GM19468 (cell line): ENCODE results near the gene PKN3.
A peak's percentile ranks its signal among the peaks of the same experiment; 100 is the strongest.
"Not testable (repeated sequence)": the region's sequence is repeated elsewhere in the genome, so short reads cannot be mapped to it uniquely, and the experiment has no call there.

ENCODE experiments used
- ATAC-seq: cut with Tn5 transposase; IDR thresholded peaks from one replicate; pipeline ENCODE4 v1.9.1; 2021; ENCODE audit warnings: mild to moderate bottlenecking, moderate library complexity, moderate number of reproducible peaks; ENCODE audit not compliant: unreplicated experiment; ENCODE audit errors: extremely low read depth

PKN3 gene

DNA sequence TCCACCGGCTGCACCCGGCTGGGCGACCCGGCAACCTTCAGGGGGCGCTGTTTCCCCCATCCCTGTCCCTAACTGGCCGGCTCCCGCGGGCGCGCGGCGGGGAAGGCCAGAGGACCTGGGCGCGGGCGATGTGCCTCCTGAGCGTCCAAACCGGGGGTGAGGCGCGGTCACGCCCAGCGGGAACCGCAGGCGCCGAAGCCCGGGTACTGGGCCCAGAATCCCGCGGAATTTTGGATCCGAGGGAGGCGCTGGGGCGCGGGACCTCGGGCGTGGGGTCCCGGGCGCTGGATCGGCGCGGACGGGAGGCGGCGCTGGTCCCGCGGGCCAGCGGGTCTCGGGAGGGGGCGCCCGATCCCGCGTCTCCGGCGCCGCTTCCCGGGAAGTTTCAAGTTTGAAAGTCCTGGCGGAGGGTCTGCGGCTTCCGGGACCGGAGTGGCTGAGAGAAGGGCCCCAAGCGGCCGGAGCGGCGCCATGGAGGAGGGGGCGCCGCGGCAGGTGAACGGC lies at the start of gene PKN3:
Gene PKN3, plus strand, starts transcription at position 59 of the 504 bp plus-strand sequence. Its CDS starts 413 bp downstream, at position 472.
- ATAC-seq: peak; percentile 42

DNA sequence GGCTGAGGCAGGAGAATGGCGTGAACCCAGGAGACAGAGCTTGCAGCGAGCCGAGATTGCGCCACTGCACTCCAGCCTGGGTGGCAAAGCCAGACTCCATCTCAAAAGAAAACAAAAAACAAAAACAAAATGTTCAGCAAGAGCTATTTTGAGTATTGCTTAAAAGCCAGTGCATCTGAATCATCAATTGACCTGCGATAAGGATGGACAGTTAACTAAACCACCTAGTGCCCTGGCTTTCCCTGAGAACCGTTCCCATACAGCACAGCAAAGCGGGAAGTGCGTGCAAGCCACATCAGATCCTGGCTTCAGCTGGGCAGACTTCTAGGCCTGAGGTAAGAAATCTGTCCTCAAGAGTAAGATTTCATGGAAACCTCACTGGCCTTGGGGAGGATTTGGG lies 48.4 kb upstream of the PKN3 start:
- no peak for ATAC-seq

DNA sequence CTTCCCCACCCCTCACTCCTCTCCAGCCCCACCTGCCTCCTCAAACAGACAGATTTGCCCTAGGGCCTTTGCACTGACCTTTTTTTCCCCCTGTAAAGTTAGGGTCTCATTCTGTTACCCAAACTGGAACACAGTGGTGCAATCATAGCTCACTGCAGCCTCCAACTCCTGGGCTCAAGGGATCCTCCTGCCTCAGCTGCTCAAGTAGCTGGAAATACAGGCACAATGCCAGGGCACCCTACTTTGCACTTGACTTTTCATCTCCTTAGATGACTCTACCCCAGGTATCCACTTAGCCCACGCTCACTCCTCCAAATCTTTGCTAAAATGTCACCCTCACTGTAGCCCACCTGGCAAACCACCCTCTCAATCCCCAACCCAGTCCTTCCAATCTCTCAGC lies 47.8 kb upstream of the PKN3 start:
- no peak for ATAC-seq

DNA sequence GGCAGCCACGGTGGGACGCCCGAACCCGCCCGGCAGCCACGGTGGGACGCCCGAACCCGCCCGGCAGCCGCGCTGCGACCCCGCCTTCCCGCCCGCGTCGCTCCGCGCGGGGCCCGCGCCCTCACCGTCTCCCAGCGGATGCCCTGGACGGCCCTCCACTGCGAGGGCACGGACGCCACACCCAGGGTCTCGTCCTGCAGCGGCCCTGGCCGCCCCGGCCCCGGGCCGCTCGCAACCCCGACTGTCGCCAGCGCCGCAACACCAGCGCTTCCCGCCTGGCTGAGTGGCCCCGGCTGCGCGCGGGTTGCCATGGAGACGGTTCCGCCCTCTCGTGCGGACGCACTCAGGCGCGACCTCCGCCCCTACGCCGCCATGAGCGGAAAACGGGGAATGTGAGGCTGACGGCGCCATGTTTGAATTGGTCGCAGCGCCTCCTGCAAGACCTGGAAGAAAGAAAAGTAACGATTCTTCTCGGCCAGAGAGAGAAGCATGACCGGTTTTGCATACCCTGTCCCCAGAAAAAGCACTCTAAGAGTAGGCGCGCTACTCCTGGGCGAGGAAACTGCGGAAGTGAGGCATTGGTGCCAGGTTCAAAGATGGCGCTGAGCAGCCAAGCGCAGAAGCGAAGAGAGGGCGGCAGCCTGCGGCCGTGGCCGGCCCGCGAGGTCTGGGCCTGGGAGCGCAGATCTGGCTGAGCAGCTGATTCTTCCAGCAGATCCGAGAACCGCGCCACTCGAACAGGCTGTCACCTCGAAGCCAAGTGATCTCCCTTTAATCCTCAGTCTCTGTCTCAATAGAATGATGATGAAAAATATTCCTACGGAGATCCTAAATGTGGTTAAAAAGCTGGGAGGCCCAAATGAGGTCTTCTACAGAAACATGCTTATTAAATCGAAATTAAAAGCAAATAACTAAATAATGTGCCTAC lies 45.6 kb upstream of the PKN3 start, which contains the start of gene DYNC2I2:
Gene DYNC2I2, minus strand, starts transcription at position 432 of the 928 bp plus-strand sequence. Its CDS starts 121 bp downstream, at position 311.
- peak; percentile 37 for ATAC-seq

DNA sequence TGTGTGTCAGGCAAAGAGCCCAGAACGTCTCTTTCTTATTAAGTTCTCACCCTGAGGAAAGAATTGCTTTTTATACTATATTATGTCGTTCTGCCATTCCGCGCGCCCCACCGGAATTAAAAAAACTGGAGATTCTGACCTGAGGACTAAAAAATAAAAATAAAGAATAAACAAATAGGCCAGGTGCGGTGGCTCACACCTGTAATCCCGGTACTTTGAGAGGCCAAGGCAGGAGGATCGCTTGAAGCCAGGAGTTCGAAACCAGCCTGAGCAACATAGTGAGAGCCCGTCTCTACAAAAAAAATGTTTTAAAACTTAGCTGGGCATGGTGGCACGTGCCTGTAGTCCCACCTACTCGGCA lies 45.0 kb upstream of the PKN3 start:
- no peak for ATAC-seq

DNA sequence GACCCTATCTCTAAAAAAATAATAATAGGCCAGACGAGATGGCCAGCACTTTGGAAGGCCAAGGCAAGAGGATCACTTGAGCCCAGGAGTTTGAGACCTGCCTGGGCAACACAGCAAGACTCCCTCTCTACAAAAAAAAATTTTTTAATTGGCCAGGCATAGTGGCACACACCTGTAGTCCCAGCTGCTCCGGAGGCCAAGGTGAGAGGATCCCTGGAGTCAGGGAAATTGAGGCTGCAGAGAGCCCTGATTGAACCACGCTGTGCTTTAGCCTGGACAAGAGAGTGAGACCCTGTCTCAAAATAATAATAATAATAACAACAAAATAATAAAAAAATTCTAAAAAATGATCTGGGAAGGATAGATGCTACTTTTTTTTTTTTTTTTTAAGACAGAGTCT lies 44.5 kb upstream of the PKN3 start:
- no peak for ATAC-seq

DNA sequence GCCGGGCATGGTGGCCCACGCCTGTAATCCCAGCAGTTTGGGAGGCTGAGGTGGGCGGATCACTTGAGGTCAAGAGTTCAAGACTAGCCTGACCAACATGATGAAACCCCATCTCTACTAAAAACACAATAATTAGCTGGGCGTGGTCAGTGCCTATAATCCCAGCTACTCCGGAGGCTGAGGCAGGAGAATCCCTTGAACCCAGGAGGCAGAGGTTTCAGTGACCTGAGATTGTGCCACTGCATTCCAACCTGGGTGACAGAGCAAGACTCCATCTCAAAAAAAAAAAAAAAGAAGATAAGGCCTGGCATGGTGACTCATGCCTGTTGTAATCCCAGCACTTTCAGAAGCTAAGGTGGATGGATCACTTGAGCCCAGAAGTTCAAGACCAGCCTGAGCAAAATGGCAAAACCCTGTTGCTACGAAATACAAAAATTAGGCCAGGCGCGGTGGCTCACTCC lies 35.8 kb upstream of the PKN3 start:
- not testable (repeated sequence) for ATAC-seq

DNA sequence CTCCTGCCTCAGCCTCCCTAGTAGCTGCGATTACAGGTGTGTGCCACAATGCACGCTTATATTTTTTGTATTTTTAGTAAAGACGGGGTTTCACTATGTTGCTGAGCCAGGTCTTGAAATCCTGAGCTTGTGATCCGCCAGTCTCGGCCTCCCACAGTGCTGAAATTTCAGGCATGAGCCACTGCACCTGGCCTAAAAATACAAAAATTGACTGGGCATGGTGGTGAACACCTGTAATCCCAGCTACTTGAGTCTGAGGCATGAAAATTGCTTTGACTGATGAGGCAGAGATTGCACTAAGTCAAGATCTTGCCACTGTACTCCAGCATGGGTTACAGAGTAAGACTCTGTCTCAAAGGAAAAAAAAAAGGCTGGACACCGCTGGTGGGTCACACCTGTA lies 32.5 kb upstream of the PKN3 start:
- no peak for ATAC-seq

DNA sequence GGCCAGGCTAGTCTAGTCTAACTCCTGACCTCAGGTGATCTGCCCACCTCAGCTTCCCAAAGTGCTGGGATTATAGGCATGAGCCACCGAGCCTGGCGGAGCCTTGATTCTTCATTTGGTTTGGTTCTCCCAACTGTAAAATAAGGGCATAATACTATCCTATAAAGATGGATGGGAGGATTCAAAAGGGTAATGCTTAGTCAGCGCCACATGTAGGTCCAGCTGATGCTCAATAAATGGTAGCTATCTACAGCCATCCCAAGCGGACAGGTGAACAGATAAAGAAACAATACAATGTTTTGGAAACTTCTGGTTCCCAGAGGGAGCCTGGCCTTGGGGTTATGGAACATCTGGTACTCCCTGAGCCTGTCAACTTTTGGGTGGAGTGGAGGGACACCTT lies 26.9 kb upstream of the PKN3 start:
- no peak for ATAC-seq

DNA sequence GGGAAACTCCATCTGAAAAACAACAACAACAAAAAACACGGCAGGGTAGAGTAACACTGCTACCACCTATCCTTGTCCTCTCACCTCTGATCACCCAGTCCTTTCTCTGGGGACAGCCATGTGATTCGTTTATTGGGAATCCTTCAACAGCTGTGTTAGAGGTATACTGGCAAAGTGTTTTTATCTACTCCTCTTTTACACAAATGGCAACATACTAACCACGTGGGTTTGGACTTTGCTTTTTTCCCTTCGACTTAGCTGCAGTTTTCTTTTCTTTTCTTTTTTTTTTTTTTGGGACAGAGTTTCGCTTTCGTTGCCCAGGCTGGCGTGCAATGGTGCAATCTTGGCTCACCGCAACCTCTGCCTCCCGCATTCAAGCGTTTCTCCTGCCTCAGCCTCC lies 24.5 kb upstream of the PKN3 start:
- no peak for ATAC-seq

DNA sequence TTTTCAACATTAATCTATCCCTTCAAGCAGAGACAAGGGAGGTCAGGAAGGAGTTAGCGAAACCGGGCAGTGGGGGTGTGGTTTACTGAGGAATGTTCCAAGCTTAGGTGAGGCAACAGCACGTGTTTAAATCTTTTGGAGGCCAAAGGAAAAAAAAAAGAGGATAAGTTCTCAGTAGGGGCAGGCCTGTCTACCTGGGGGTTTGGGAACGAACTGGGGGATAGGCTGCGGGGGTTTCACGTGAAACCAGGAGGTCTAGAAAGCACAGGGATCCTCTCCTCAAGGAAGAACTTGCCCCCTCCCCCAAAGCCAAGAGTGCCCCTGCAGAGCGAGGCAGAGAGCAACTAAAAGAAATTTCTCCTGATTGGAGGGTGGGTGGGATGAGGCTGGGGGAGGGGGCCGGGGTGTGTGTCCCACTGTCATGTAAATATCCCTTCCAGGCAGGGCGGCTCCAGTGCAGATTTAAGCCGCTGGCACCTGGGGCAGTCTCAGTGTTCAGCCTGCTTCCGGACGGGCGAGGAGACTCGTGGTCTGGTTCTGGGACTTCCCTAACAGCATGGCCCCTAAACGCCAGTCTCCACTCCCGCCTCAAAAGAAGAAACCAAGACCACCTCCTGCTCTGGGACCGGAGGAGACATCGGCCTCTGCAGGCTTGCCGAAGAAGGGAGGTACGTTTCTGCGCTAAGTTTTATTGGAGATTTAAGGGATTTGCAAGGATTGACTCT lies 18.8 kb upstream of the PKN3 start:
- ATAC-seq: no peak

DNA sequence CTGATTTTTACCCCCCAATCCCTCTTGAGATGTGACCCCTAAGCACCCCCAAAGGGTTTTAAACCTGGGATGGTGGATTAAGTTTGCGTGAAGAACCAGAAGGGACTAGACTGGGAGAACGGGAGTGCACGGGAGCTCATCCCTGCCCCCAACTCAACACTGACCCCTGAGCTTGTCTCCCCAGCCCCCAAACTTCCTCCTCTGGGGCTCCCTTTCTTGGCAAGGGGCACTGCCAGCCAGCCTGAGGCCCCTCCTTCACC lies 18.3 kb upstream of the PKN3 start:
- no peak for ATAC-seq

DNA sequence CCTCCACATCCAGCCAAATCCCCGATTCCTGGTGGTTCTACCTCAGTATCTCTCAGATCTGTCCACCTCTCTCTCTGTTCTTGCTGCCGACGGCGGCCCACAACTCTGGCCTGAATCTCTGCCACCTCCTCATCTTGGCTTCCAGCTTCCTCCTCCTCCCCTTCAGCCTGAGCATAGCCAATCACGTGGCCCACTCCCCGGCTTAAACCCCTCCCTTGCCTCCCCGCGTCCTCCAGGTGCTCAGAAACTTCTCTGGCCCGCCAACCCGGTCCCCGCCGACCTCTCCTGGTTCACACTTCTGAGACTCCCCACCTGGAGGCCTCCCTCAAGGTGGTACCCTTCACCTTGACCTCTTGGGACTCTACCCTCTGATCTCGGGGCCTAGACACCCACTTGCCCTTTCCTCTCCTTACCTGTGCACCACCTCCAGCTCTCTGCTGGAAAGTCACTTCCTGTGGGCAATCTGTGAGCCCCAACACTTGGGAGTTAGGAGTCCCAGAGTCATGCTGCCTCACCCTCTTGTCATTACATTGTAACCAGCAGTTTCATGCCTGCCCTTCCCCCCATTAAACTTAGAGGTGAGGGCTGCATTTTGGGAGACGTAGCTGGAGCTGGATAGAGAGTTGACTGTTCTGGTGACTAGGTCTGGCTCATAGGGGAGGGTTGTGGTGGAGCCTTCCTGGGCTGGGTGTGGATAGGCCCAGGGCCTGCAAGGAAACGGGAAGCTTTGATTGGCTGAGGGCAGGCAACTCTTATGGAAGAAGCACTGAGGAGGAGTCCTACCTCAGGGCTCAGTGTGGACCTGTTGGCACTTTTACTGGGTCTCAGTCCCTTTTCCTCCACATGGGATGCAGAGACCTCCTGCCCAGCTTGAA lies 17.7 kb upstream of the PKN3 start:
- no peak for ATAC-seq

DNA sequence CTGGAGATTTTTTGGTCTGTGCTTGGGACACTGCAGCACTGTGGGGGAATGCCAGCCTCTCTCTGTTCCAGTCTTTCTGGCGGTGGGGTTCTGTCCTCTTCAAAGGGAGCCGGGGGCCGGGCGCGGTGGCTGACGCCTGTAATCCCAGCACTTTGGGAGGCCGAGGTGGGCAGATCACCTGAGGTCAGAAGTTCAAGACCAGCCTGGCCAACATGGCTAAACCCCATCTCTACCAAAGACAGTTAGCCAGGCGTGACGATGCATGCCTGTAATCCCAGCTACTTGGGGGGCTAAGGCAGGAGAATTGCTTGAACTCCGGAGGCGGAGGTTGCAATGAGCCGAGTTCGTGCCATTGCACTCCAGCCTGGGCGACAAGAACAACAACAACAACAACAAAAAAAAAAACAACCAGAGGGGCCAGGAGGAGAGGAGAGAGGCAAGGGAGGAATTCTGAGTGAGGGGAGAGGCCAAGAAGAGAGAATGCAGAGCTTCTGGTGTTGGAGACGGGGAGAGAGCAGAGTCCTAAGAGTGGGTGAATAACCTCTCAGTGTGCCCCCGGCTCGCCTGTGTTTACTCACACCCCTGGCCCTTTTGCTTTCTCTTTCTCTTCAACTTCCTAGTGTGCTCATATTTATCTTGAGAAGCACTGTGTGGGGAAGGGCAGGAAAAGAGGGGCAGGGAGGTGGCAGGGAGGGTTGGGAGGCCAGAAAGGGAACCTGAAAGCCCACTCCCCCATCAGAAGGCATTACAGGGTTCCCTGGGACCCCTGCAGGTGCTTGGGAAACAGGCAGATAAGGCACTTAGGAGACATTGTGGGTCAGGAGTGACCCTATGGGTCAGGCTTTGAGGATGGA lies 16.4 kb upstream of the PKN3 start:
- ATAC-seq: no peak

DNA sequence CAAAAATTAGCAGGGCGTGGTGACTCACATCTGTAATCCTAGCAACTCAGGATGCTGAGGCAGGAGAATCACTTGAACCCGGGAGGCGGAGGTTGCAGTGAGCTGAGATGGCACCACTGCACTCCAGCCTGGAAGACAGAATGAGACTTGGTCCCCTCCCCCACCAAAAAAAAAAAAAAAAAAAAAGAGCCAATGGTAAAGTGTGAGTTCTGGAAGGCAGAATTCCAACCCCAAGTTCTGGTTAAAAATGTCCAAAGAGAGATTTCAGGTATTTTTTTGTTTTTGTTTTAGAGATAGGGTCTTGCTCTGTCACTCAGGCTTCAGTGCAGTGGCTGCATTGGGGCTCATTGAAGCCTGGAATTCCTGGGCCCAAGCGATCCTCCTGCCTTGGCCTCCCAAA lies 14.8 kb upstream of the PKN3 start:
- no peak for ATAC-seq

DNA sequence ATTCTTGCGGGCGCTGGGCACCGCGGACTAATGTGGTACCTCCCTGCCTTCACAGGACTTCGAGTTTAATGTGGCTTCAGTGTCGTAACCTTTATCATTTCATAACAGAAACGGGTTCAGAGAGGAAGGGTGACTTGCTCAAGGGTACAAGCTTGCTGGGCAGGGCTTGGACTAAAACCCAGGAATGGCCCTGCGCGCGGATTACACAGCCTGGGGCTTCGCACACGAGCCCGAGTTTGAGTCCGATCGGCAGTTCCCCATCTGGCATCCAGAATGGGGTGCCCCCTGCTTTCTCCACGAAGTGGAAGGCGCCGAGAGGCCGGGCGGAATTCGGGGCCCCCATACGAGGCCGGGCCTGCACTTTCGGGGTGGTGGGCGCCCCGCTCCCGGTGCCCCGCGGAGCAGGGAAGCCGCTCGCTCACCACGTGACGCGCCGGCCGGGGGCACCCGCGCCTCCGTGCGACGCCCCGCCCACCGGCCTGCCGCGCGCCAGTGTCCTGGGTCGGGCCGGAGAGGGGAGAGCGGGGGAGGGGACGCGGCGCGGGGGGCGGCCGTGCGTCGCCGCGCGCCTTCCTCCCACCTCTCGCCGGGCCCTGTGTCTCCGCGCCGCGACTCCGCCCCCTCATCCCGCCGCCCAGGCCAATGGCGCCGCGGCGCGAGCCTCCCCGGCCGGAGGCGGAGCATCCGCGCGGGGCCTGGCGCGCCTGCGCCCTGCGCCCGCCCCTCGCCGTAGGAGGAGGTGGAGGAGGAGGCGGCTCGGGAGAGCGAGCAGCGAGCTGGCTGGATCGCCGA lies 13.6 kb upstream of the PKN3 start, which contains the start of gene SET:
Gene SET, plus strand, starts transcription at position 722 of the 792 bp plus-strand sequence. CDS start 361 bp downstream, outside the sequence.
- peak; percentile 76 for ATAC-seq

DNA sequence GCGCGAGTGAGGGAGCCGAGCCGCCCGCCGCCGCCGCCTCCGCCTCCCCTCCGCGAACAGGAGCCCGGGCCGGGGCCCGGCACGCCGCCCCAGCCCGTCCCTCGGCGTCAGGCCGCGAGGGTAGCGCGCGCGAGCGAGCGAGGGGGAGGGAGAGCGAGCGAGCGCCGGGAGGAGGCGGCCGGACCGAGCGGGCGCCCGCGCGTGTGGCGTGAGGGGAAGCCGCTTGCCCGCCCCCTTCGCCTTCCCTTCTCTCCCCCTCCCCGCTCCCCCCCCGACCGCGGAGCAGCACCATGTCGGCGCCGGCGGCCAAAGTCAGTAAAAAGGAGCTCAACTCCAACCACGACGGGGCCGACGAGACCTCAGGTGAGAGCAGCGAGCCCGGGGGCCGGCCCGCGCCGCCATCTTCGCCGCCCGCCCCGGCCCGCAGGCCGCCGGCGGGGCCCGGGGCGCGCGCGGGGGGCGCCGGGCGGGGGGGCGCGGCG lies 13.0 kb upstream of the PKN3 start:
- no peak for ATAC-seq
